GM10266 (cell line): ENCODE results near the gene PPP3R1.

ENCODE experiments used
- DNase-seq: peaks from one replicate; pipeline ENCODE4 v3.0.0; 2012; ENCODE audit errors: extremely low spot score
- TF ChIP-seq, protein P1 (sequence below): IDR thresholded peaks from 2 replicates; pipeline ENCODE4 v1.5.1; 2012; ENCODE audit warnings: mild to moderate bottlenecking, low read depth; ENCODE audit not compliant: control insufficient read depth, insufficient read depth; ENCODE audit errors: missing control alignments

PPP3R1 gene

GRCh38 chr2:68235090-68235489, 17.2 kb downstream of the PPP3R1 start:
- TF ChIP-seq, protein P1, sequence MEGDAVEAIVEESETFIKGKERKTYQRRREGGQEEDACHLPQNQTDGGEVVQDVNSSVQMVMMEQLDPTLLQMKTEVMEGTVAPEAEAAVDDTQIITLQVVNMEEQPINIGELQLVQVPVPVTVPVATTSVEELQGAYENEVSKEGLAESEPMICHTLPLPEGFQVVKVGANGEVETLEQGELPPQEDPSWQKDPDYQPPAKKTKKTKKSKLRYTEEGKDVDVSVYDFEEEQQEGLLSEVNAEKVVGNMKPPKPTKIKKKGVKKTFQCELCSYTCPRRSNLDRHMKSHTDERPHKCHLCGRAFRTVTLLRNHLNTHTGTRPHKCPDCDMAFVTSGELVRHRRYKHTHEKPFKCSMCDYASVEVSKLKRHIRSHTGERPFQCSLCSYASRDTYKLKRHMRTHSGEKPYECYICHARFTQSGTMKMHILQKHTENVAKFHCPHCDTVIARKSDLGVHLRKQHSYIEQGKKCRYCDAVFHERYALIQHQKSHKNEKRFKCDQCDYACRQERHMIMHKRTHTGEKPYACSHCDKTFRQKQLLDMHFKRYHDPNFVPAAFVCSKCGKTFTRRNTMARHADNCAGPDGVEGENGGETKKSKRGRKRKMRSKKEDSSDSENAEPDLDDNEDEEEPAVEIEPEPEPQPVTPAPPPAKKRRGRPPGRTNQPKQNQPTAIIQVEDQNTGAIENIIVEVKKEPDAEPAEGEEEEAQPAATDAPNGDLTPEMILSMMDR, result no peak
- DNase-seq, result no peak

DNA sequence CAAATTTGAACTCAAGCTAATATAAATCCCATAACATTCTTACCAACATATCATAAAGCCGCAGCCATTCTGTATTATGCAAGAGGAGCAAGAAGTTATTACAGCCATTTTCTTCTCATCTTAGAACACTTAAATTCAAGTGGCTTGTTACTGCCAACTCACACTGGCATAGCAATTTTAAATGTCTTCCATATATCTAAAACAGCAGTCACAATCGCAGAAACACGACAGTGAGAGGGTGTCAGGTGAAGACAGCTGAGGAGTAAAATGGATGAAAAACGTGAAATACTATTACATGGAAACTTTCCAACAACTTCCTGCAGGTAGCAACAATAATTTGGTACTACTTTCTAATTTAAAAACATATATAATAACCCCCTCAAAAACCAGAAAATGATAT, 17.9 kb downstream of the PPP3R1 start:
- no peak for DNase-seq
- TF ChIP-seq, protein P1, result no peak

GRCh38 chr2:68231061-68231372, 21.3 kb downstream of the PPP3R1 start:
- no peak for DNase-seq
- TF ChIP-seq, protein P1, result no peak

DNA sequence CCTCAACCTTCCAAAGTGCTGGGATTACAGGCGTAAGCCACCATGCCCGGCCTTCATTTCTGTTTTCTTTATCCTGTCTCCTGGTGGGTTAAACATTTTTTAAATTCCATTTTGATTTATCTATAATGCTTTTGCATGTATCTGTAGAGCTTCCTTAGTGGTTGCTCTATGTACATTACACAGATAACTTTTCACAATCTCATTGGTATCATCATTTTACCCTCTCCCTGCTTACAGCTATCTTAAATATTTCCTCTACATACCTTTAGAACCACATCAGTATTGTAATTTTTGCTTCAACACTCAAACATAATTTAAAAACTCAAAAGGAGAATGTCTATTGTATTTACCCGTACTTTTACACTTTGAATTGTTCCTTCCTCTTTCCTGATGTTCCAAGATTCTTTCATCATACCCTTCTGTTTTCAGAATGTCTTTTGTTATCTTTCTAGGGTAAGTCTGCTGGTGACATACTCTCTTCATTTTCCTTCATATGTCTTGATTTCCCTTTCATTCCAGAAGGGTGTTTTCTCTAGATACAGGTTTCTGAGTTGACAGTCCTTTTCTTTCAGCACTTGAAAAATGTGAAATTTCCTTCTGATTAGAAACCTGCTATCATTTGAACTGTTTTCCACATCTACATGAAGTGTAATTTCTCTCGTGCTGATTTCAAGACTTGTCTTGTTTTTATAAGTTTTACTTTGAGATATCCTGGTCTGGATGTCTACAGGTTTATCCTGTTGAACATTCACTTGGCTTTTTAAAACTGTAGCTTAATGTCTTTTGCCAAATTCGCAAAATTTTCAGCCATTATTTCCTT, 21.9 kb downstream of the PPP3R1 start:
- TF ChIP-seq, protein P1, result no peak
- DNase-seq, result no peak

- TF ChIP-seq, protein P1, result no peak
Measured at GRCh38 chr2:68226794-68227193, 25.5 kb downstream of the PPP3R1 start.

DNA sequence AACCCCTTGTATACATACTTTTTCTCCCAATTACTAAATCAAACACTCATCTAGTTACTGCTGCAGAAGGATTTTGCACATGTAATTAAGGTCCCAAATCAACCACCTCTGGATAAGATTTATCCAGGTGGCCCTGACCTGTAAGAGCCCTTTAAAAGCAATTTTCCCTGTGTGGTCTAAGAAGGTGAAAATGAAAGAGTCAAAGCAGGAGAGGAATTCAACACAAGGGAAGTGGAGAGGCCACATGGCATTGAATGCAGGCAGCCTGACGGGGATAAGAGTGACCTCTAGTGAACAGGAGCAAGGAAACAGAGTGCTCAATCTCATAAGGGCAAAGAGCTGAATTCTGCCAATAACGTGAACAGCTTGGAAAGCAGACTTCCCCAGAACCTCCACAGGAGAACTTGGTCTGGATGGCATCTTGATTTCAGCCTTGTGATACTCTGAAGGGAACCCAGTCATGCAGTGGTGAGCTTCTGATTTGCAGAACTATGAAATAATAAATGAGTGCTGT, 27.2 kb downstream of the PPP3R1 start:
- TF ChIP-seq, protein P1, result peak; percentile 63
- DNase-seq, result no peak

More at GRCh38 chr2:68226794-68227193, 25.5 kb downstream of the PPP3R1 start:
- DNase-seq, result no peak

DNA sequence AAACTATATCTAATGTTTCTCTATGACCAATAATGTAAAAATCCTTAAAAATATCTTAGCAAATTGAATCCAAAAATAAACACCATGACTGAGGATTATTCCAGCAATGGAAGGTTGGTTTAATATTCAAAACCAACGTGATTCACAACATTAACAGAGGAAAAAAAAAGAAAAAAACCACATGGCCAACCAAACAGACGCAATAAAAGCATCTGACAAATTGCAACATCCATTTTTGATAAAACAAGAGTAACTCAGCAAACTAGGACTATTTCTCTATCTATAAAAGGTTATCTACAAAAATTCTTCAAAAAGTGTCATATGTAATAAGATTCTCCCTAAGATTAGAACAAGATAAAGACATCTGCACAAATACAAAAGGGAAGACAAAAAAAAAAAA, 28.9 kb downstream of the PPP3R1 start:
- TF ChIP-seq, protein P1, result no peak
- no peak for DNase-seq
